GM12878 (cell line): ENCODE data around the gene OCLN.

Experiments used
- POLR2A ChIP-seq: IDR thresholded peaks from 2 replicates; pipeline ENCODE4 v1.6.1; 2011; ENCODE audit warnings: low read depth, mild to moderate bottlenecking, low read length
- SMAD1 ChIP-seq: fragments of 450-650 bp; IDR thresholded peaks from 2 replicates; pipeline ENCODE4 v1.6.1; 2018; ENCODE audit warnings: mild to moderate bottlenecking, low read depth; ENCODE audit not compliant: partially characterized antibody
- TAF1 ChIP-seq: IDR thresholded peaks from 2 replicates; pipeline ENCODE4 v1.6.1; 2011; ENCODE audit warnings: mild to moderate bottlenecking, low read depth, low read length, borderline replicate concordance

DNA sequence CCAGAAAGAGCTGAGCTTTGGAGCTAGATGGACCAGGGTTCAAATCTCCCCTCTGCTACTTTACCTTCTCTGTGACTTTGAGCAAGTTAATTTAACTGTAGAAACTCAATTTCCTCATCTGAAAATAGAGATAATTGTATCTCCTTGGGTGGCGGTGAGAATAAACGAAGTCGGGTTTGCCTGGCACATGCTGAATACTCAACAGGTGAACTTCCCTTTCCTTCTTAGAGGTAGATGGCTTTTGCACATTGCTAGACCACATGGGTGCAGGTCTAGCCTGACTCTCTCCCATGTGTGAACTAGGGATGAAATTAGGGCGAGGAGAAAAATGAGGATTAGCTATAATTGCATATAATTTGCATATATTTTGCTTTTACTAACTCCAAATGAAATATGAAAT is 36.0 kb downstream of the OCLN start:
- TF ChIP-seq POLR2A (no peak), SMAD1 (no peak), TAF1 (no peak)
